HG03175 (cell line): Measurements from ENCODE around the gene LSAMP.
"Not testable (repeated sequence)": the region's sequence is repeated elsewhere in the genome, so short reads cannot be mapped to it uniquely, and the experiment has no call there.

Experiments
- ATAC-seq: cut with Tn5 transposase; IDR thresholded peaks from one replicate; pipeline ENCODE4 v1.9.1; 2021; ENCODE audit warnings: mild to moderate bottlenecking, moderate library complexity; ENCODE audit not compliant: unreplicated experiment

Gene LSAMP

DNA sequence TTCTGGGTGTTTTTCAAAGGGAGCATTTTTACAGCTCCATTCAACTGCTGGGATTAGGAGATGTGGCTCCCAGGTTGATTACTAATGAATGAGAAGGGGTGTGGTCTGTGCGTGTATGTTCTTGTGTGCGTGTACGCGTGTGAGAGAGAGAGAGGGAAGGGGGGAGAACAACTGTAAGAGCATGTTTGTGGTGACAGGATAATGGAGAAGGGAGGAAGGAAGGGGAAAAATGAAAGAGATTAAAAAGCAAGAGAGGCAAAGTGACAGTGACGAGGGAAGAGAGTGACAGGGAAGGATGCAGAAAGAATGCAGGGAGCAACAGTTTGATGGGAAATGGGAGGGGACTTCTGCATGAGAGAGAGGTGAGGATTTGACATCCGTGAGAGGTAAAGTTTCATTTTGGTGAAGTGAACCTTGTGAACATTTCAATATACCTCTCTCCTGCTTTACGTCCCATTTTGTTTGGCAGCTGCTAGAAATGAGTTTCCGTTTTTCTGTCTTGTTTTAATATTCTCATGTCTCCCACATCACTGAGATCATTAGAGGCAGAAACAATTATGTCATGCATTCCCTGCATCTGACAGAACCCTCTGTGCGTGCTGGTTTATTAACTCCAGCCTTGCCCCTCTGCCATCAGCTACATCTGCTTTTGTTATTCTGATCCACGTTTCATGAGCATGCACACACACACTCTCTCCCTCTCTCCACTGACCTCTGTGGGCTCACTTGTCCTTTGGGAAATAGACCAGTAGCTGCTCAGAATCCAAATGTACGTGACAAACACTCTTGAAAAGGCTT, 660.3 kb downstream of the LSAMP start:
- no peak for ATAC-seq

DNA sequence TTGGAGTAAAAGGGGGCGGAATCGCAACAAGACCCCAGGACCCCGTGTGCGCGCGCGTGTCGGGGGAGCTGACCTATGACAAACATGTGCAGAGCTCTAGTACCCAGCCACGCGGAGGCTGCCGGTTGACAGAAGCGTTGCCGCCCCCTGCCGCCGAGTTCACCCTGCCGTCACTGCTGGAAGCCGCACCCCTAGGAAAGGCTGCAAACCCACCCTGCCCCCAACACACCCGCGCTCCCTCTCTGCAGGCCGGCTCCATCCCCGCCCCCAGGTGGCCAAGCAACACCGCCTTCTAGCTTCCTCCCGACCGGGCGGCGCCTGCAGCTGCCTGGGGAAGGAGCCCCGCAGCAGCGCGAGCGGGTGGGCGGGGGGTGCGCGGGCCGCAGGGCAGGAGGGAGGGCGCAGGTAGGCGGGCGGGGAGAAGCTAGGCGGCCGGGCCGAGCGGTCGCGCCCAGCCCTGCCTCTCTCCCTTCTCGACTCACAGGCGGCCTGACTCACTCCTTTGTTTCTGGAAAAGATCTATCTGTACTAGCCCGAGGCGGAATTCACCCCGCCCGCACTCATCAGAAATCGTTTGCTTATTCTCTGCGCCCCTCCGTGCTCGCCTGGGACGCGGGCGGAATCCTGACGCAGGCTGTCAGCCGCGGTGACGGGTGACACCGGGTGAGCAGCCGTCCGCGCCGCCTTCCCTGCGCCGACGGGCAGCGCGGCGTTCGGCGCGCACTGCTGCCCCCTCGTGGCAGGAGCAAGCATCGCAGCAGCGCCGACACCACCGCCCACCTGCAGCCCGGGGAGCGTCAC, 661.1 kb downstream of the LSAMP start:
- ATAC-seq: peak; percentile 88

- not testable (repeated sequence) for ATAC-seq
These were observed 661.9 kb downstream of the LSAMP start for GRCh38 chr3:115783426-115783825.

DNA sequence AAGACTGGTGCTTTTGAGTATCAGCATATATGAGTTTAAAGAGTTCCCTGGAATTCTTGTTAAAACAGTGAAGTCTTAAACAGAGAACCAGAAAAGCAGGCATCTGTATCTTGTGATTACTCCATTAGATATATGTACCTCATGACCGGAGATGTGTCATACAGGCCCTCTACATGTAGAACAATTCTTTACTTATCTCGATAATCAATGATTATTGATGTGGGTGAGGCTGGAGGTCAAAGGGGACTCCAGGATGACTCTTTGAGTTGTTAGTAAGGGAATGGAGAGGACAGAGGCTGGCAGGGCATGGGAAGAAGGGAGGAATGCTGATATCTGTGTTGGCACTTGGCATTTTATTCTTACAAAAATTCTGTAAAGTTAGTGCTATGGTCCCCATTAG, 666.3 kb downstream of the LSAMP start:
- ATAC-seq: no peak

- no peak for ATAC-seq
These were observed 672.3 kb downstream of the LSAMP start for GRCh38 chr3:115772951-115773350.

DNA sequence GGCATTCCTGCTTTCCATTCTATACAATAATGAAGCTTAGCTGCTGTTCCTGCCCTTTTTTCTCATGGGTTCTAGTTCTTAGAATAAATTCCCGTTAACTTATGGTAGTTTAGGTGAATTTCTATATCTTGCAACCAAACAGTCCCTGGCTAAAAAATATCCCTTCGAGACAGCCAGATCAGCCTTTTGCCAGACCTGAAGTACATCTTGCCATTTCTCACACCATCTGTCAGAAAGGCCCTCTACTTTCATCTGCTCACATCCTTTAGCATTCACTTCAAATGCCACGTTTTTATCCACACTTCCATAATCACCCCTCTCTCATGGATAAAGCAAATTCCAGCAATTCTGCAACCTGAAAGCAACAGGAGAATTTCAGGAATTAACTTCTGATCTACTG, 676.6 kb downstream of the LSAMP start:
- ATAC-seq: no peak

DNA sequence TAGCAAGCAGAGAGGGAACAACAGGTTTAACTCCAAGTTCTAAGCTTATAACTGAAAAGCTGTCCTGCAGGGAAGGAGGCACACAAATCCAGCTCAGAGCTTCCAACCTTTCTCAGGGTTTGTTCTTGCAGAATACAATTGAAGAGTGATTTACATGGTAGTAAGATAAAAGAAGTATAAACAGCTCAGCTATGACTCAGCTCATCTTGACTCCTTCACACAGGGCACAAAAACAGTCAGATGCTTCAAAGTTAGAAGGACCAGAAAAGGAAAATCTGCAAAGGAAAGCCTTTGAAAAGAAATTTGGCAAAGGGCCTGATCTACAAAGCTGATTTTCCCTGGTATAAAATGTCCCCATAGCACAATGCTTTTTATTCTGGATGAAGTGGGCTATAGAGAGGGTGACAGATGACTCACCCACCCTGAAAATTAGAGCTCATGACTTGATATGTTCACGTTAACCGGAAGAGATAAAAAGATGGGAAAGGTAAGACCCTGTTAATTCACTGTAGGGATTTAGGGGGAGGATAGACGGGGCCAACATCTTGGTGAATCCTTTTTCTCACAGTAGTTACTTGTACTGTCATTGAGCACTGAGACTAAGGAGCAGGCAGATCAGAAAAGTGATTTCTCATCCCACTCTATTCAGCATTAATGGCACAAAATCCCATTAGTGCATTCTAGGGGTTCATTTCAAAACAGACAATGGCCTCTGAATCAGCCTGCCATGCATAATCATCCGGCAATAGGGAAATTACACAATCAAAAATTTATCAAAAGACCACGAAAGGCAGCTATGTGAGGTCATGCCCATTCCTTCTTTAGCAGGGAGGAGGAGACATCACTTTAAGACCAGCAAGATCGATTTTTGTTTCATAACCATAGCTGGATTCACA, 678.5 kb downstream of the LSAMP start:
- no peak for ATAC-seq

DNA sequence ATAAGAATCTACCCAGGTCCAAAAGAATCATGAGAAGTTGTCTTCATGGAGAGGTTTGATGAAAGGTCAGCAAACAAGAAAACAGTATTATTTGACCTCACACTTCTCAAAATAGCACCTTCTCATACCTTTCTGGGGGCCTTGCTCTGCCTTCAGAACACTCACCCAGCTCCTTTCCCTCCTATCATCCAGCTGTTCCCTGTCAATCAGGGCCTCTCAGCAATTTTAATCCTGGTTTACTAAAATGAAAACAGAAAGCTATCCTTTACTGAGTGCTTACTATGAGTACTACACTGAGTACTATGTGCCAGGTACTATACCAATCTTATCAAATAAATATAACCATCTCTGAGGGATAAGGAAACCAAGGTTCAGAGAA, 683.4 kb downstream of the LSAMP start:
- no peak for ATAC-seq

DNA sequence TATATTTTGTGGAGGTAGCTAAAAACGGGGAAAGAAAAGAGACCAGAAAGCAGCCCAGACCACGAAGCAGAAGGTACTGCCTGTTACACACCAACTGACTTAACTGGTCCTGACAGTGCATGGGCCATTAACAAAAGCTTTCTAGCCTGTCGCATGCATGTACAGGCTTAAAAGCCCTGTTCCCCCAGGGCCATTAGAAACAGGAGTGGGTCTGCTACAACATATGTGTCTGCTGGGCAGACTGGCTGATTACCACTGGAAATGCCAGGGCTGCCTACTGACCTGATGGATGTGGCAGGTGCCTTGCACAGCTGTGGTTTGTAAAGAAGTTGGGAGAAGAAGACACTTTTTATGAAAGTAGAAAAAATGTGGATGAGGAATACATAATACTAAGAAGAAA, 684.6 kb downstream of the LSAMP start:
- ATAC-seq: no peak

- no peak for ATAC-seq
These were observed 687.1 kb downstream of the LSAMP start for GRCh38 chr3:115758076-115758763.

- not testable (repeated sequence) for ATAC-seq
These were observed 692.3 kb downstream of the LSAMP start for GRCh38 chr3:115752978-115753377.
